GM23338 (cell line): ENCODE measurements around the gene ARCN1. TPM values are rescaled to one million over a fixed set of nuclear protein-coding genes. Genes with fewer than 3 reads are reported as not detected.

Experiments
- ATAC-seq: fragments of 200-7000 bp; cut with Tn5 transposase; 3 replicates; pipeline ENCODE4 v1.9.1; 2020
- DNase-seq: peaks from one replicate; pipeline ENCODE4 v3.0.0-alpha.2; 2015; ENCODE audit warnings: low spot score
- H2AFZ ChIP-seq: fragments of 200-600 bp; sonication (generic); 2 replicates; pipeline ENCODE4 v1.8.0; 2016; ENCODE audit warnings: antibody characterized with exemption, mild to moderate bottlenecking, moderate library complexity
- H3F3A ChIP-seq: fragments of 200-600 bp; sonication (generic); replicated peaks from 2 replicates; pipeline ENCODE4 v1.8.0; 2017; ENCODE audit warnings: antibody characterized with exemption, mixed run types, low read depth
- H3K27ac ChIP-seq: fragments of 200-600 bp; sonication (generic); 2 replicates; pipeline ENCODE4 v1.6.1; 2016; ENCODE audit warnings: low read depth
- H3K27me3 ChIP-seq: fragments of 200-600 bp; sonication (generic); 2 replicates; pipeline ENCODE4 v1.8.0; 2016; ENCODE audit warnings: mild to moderate bottlenecking, mixed run types, moderate library complexity; ENCODE audit not compliant: insufficient read depth
- H3K36me3 ChIP-seq: fragments of 200-600 bp; sonication (generic); 2 replicates; pipeline ENCODE4 v1.8.0; 2016; ENCODE audit warnings: mild to moderate bottlenecking; ENCODE audit not compliant: insufficient read depth
- H3K4me1 ChIP-seq: fragments of 200-600 bp; sonication (generic); 2 replicates; pipeline ENCODE4 v1.8.0; 2016; ENCODE audit warnings: mild to moderate bottlenecking, moderate library complexity; ENCODE audit not compliant: insufficient read depth
- H3K4me2 ChIP-seq: fragments of 200-600 bp; sonication (generic); 2 replicates; pipeline ENCODE4 v1.7.1; 2017; ENCODE audit warnings: mixed run types
- H3K4me3 ChIP-seq: fragments of 200-600 bp; sonication (generic); 2 replicates; pipeline ENCODE4 v1.6.1; 2016; ENCODE audit warnings: mixed run types
- H3K79me2 ChIP-seq: fragments of 200-600 bp; sonication (generic); replicated peaks from 2 replicates; pipeline ENCODE4 v1.8.0; 2017; ENCODE audit warnings: mild to moderate bottlenecking; ENCODE audit not compliant: insufficient read depth
- H3K9me2 ChIP-seq: fragments of 200-600 bp; sonication (generic); 2 replicates; pipeline ENCODE4 v1.8.0; 2017; ENCODE audit not compliant: insufficient read depth
- H4K20me1 ChIP-seq: fragments of 200-600 bp; sonication (generic); replicated peaks from 2 replicates; pipeline ENCODE4 v1.8.0; 2017; ENCODE audit warnings: mild to moderate bottlenecking; ENCODE audit not compliant: insufficient read depth
- H3K27ac Mint-ChIP-seq: 2 replicates; pipeline ENCODE4 v1.8.0; 2020; ENCODE audit warnings: inconsistent platforms, mild to moderate bottlenecking, moderate library complexity, mixed read lengths
- H3K27me3 Mint-ChIP-seq: 3 replicates; pipeline ENCODE4 v1.8.0; 2022; ENCODE audit warnings: low read depth, mild to moderate bottlenecking, moderate library complexity, mixed read lengths, inconsistent platforms; ENCODE audit not compliant: insufficient read depth, poor library complexity
- H3K36me3 Mint-ChIP-seq: 3 replicates; pipeline ENCODE4 v1.8.0; 2021; ENCODE audit warnings: low read depth, mild to moderate bottlenecking, inconsistent platforms, moderate library complexity, mixed read lengths
- H3K4me1 Mint-ChIP-seq: 3 replicates; pipeline ENCODE4 v1.8.0; 2020; ENCODE audit warnings: mild to moderate bottlenecking, inconsistent platforms, mixed read lengths
- H3K4me3 Mint-ChIP-seq: 3 replicates; pipeline ENCODE4 v1.8.0; 2021; ENCODE audit warnings: moderate library complexity, mild to moderate bottlenecking, inconsistent platforms, mixed read lengths
- H3K9me3 Mint-ChIP-seq: 3 replicates; pipeline ENCODE4 v1.8.0; 2020; ENCODE audit warnings: moderate library complexity, mild to moderate bottlenecking, inconsistent platforms, mixed read lengths
- CTCF ChIP-seq, 2 experiments: fragments of 200-600 bp in 1 of 2; sonication (generic) in 1 of 2; conservative IDR thresholded peaks; 2 replicates each; pipeline versions ENCODE4 v1.5.1 to v1.6.1; 2016 to 2017; ENCODE audit warnings: antibody characterized with exemption in 2 of 2, low read depth in 2 of 2, mild to moderate bottlenecking in 2 of 2, moderate library complexity in 1 of 2
- EZH2phosphoT487 ChIP-seq: fragments of 200-600 bp; sonication (generic); IDR thresholded peaks from one replicate; pipeline ENCODE4 v1.8.1; 2018; ENCODE audit warnings: antibody characterized with exemption; ENCODE audit not compliant: unreplicated experiment
- JUNB ChIP-seq: IDR thresholded peaks from one replicate; pipeline ENCODE4 v1.6.1; 2016; ENCODE audit warnings: antibody characterized with exemption; ENCODE audit not compliant: unreplicated experiment
- POLR2AphosphoS5 ChIP-seq: IDR thresholded peaks from 2 replicates; pipeline ENCODE4 v1.6.1; 2016; ENCODE audit warnings: antibody characterized with exemption, low read depth
- REST ChIP-seq: IDR thresholded peaks from one replicate; pipeline ENCODE4 v1.6.1; 2018; ENCODE audit warnings: antibody characterized with exemption; ENCODE audit not compliant: unreplicated experiment
- STAT1 ChIP-seq: IDR thresholded peaks from one replicate; pipeline ENCODE4 v1.6.1; 2016; ENCODE audit warnings: antibody characterized with exemption; ENCODE audit not compliant: unreplicated experiment
- ZNF114 ChIP-seq: fragments of 250-450 bp; sonication (Bioruptor Pico); IDR thresholded peaks from 2 replicates; pipeline ENCODE4 v1.5.0; 2020; ENCODE audit warnings: mild to moderate bottlenecking, moderate library complexity
- ZNF462 ChIP-seq: fragments of 250-450 bp; sonication (Bioruptor Pico); IDR thresholded peaks from 2 replicates; pipeline ENCODE4 v1.5.0; 2020; ENCODE audit warnings: mild to moderate bottlenecking, moderate library complexity
- polyA plus RNA-seq: library from polyadenylated mRNA; unstranded; fragments of >200 nt; fragmentation: Nextera tagmentation; extraction: Ambion mirVana; gene quantifications from 2 replicates; pipeline ENCODE4 v1.2.1, GENCODE V29; 2016
- total RNA-seq: library from RNA; depleted of rRNA; stranded (reverse); fragments of >200 nt; shearing (Covaris generic); gene quantifications from 2 replicates; pipeline ENCODE4 v1.2.3, GENCODE V29; 2014

The ARCN1 gene
- total and polyA plus RNA-seq, 2 experiments from 2014 or later = 79.9 to 106 TPM

- peaks cover 13% of the 10 kb centered on the region for H3K27me3 Mint-ChIP-seq
- DNase-seq (no peak), ATAC-seq (no peak)
- Histone ChIP-seq H3K9me2 (no peaks in the 10 kb centered on the region), H4K20me1 (peaks cover 4% of the 10 kb centered on the region), H3F3A (peaks cover 4% of the 10 kb centered on the region; the same call in 1 of the 2 replicates), H3K27me3 (no peaks in the 10 kb centered on the region), H3K4me1 (peaks cover 26% of the 10 kb centered on the region), H3K27ac (no peak overlapping the region), H3K4me2 (peak overlapping the region; percentile 95), H3K4me3 (no peak overlapping the region), H2AFZ (no peak overlapping the region), H3K36me3 (peaks cover 8% of the 10 kb centered on the region; the same call in 1 of the 2 replicates), H3K79me2 (peaks cover 29% of the 10 kb centered on the region)
- no peaks in the 10 kb centered on the region; the same call in 2 of the 3 replicates for H3K9me3 Mint-ChIP-seq
- no peak overlapping the region; the same call in 2 of the 3 replicates for H3K4me3 Mint-ChIP-seq
- no peak overlapping the region for H3K27ac Mint-ChIP-seq
- peaks cover 17% of the 10 kb centered on the region for H3K36me3 Mint-ChIP-seq
- H3K4me1 Mint-ChIP-seq = peaks cover 43% of the 10 kb centered on the region
- TF ChIP-seq ZNF114 (CRISPR knock-in tag) (no peak), JUNB (no peak), STAT1 (no peak)
These were observed 51.1 kb downstream of the ARCN1 start for GRCh38 chr11:118623269-118623655.

- ATAC-seq = no peak
- no peak for TF ChIP-seq EZH2phosphoT487
- TF ChIP-seq CTCF (conservative IDR thresholded peaks at IDR 0.05; ENCODE audit: low read depth in 2 of 2) = no peak
- TF ChIP-seq ZNF462 (CRISPR knock-in tag) = no peak
- TF ChIP-seq REST = no peak
- TF ChIP-seq STAT1 = no peak
- no peak for TF ChIP-seq JUNB
- TF ChIP-seq POLR2AphosphoS5 = no peak
These were observed 53.0 kb downstream of the ARCN1 start for GRCh38 chr11:118625036-118625690.

More at GRCh38 chr11:118625036-118625690, 53.0 kb downstream of the ARCN1 start:
- Histone ChIP-seq H3K4me1 (peaks cover 23% of the 10 kb centered on the region), H2AFZ (no peak overlapping the region), H3K27me3 (no peaks in the 10 kb centered on the region), H3K79me2 (peaks cover 29% of the 10 kb centered on the region), H4K20me1 (peaks cover 7% of the 10 kb centered on the region), H3K9me2 (no peaks in the 10 kb centered on the region), H3F3A (peaks cover 4% of the 10 kb centered on the region; the same call in 1 of the 2 replicates), H3K4me2 (no peak overlapping the region), H3K27ac (no peak overlapping the region), H3K36me3 (peaks cover 10% of the 10 kb centered on the region; the same call in 1 of the 2 replicates), H3K4me3 (no peak overlapping the region)
- Mint-ChIP-seq H3K27me3 (peaks cover 11% of the 10 kb centered on the region), H3K9me3 (no peaks in the 10 kb centered on the region; the same call in 2 of the 3 replicates), H3K27ac (no peak overlapping the region), H3K36me3 (peaks cover 31% of the 10 kb centered on the region), H3K4me3 (no peak overlapping the region), H3K4me1 (peaks cover 32% of the 10 kb centered on the region)
- DNase-seq = no peak
